ENCODE data around the gene AACS. TPM values are rescaled to one million over a fixed set of nuclear protein-coding genes. Genes with fewer than 3 reads are reported as not detected.

Gene AACS
- total RNA-seq (2022; extraction: Qiagen RNA extraction) = 17.8 to 22.8 TPM (median 21.2 TPM) in 5 replicates

DNA sequence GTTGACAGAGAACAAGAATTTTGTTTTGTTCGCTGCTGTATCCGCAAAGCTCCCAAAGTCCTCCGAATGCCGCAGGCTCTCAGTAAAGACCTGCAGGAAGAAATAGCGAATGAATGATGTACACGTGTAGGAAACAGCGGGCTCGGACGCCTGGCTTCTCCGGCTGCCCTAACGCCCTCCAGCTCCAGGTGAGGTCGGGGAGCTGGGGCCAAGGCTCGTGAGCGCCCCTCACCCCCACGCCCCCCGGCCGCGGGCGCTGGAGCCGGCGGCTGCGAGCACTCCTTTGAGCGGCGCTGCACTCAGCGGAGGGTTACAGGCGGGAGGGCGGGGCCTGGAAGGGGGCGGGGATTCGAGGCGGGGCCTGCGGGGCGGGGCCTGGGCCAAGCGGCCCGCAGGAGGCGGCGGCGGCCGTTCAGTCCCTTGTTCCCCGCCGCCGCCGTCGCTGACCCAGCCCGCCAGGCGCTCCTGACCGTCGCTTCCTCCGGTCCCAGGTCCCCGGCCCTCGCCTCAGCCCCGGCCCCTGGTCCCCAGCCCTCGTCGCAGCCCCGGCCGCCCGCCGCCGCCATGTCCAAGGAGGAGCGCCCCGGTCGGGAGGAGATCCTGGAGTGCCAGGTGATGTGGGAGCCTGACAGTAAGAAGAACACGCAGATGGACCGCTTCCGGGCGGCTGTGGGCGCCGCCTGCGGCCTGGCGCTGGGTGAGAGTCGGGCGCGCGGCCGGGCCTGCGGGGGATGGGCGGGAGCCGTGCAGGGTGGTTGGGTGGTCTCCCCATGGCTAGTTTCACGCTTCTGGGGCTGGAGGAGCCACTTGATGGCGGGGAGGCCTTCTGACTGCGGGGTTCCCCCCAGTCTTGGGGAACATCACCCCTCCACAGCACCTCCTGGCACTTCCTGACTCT, at the start of gene AACS:
Gene AACS (plus strand): TSS at position 415 of the 898 bp plus-strand sequence. CDS start 150 bp downstream, at position 565.

DNA sequence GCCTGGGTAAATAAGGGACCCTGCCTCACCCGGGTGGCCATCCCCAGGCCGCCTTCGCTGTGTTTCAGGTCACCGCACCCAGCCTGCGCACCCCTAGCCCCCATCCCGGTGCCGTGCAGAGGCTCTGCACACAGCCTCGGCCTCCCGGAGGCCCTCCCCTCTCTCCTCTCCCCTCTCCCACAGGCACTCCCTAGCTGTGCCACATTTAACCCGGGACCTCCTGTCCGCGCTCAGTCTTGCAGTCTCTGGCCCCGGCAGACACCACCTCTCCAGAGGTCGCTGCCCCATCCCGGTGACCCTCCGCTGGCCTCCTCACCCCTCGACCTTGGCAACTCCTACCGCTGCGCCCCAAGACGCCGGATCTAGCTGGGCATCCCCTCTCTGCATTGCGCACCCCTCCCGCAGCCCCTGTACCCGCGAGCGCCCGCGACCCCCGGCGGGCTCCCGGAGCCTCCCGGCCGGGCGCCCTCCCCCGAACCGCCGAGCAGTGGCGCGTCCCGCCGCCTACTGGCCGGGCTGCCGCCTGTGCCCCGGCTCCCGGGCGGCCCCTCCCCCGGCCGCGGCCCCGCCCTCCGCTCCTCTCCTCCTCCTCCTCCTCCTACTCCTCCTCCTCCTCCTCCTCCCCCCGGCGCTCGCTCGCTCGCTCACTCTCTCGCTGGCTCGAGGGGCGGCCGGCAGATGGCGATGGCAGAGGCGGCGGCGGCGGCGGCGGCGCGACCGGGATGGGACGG, 120.7 kb downstream of the AACS start, which contains the start of gene TMEM132B:
Gene TMEM132B (plus strand): TSS at position 647 of the 731 bp plus-strand sequence.

Other genes with a start within 250 kb of the AACS start
- gene SCARB1, start 201.6 kb upstream of the AACS start, total RNA-seq (2022; extraction: Qiagen RNA extraction) = 103 to 168 TPM (median 153 TPM) in 5 replicates
- 1,334 to 1,570 TPM (median 1,405 TPM) in 5 replicates for gene UBC, start 150.8 kb upstream of the AACS start, total RNA-seq (2022; extraction: Qiagen RNA extraction)
- gene DHX37, start 76.3 kb upstream of the AACS start, total RNA-seq (2022; extraction: Qiagen RNA extraction) = 30.5 to 41.2 TPM (median 39.9 TPM) in 5 replicates
- 15.5 to 23.3 TPM (median 21.5 TPM) in 5 replicates for gene BRI3BP, start 71.8 kb upstream of the AACS start, total RNA-seq (2022; extraction: Qiagen RNA extraction)
- 0.02 to 0.26 TPM (median 0.06 TPM) in 5 replicates for gene TMEM132B, start 121.0 kb downstream of the AACS start, total RNA-seq (2022; extraction: Qiagen RNA extraction)

Data from A549 treated with dexamethasone at 1 μM for 4 hours (cell line).